ENCODE results near the gene ANKLE2.

Gene ANKLE2

DNA sequence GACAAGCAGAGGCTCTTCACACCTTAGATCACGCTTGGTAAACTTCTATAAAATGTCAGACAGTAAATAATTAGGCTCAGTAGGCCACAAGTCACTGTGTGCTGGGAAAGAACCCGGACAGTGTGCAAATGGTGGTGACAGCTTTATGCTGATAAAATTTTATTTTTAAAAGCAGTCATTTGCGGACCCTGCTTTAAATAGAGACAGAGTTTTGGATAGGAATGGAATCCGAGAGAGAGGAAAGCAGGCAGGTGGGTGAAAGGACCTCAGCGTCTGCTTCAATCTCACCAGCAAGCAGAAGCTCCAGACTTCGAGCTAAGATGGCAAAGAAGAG is 21.4 kb downstream of the ANKLE2 start:
- Mint-ChIP-seq H3K36me3 (peaks cover 100% of the 10 kb centered on the region), H3K4me3 (no peak overlapping the region), H3K9me3 (no peaks in the 10 kb centered on the region), H3K27ac (peak overlapping the region; percentile 48), H3K4me1 (peaks cover 23% of the 10 kb centered on the region)
- ATAC-seq (no peak), DNase-seq (ENCODE audit: low spot score in 2 of 2) (no peak)

DNA sequence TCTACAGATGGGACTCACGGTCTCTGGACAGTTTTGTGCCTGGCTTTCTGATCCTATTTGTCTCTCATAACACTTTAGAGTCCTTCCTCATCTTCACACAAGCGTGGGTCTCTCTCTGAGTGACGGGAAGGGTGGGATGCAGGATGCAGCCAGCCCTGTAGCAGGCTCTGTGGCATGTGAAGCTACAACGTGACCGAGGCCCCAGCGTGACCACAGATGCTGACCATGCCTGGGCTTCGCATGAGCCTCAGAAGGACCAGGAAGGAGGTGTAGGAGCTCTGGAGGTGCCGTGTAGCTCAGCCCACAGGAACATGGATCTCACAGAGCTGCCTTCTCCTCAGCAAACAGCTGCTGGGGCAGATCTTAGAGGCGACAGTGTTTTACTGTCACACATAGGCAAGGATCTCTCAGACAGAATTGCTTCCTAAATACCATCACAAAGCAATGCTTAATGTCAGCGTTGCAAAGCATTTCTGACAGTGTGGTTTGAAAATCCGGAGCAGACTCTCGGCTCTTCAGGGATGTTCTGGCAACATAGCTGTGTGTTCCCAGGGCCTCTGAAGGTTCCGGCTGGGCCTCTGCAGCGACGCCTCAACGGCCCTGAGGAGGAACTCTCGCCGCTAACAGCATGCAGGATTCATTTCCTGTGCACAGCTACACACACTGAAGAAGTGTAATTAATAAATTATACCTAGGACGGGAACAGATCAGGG is 21.9 kb downstream of the ANKLE2 start:
- peak overlapping the region; percentile 48 for H3K27ac Mint-ChIP-seq
- peaks cover 100% of the 10 kb centered on the region for H3K36me3 Mint-ChIP-seq
- peaks cover 18% of the 10 kb centered on the region for H3K4me1 Mint-ChIP-seq
- no peaks in the 10 kb centered on the region for H3K9me3 Mint-ChIP-seq
- no peak for DNase-seq (ENCODE audit: low spot score in 2 of 2)
- no peak for ATAC-seq
- H3K4me3 Mint-ChIP-seq, result no peak overlapping the region

DNA sequence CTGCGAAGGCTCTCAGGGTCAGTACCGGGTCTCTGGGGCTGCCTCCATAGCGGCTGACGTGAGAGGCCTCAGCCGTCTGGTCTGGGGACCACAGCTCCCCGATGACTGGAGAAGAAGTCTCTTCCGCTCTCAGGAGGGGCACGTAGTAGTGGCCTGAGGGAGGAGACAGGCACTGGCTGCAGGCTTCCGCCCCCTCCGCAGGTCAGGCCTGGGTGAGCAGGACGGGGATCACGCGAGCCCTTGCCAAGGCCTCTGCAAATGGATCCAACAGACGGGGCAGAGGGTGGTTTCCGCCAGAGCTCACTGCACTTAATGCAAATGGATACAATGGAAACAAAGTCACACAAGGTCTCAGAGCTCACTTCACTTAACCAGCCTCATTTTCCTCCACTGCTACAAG is 24.7 kb downstream of the ANKLE2 start:
- Mint-ChIP-seq H3K36me3 (peaks cover 100% of the 10 kb centered on the region), H3K9me3 (no peaks in the 10 kb centered on the region), H3K4me3 (no peak overlapping the region), H3K27ac (no peak overlapping the region), H3K4me1 (peaks cover under 1% of the 10 kb centered on the region)
- DNase-seq (ENCODE audit: low spot score in 2 of 2) (no peak), ATAC-seq (no peak)

DNA sequence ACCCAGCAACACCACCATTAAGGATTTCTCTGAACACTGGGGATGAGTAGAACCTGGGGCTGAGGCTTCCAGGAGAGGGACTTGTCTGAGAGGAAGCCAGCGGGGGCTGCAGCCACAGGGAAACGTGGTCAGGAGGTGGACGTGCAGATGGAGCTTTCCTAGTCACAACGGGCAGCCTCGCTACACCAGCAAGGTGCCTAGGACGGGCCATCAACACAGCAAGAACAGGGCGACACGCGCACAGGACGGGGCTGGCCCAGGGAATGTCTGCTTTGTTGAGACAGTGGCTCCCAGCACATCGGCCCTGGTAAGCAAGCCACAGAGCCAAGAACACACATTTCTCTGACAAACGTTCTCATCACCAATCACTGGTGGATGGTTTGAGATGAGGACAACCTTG is 25.3 kb downstream of the ANKLE2 start:
- no peak overlapping the region for H3K27ac Mint-ChIP-seq
- no peak for ATAC-seq

DNA sequence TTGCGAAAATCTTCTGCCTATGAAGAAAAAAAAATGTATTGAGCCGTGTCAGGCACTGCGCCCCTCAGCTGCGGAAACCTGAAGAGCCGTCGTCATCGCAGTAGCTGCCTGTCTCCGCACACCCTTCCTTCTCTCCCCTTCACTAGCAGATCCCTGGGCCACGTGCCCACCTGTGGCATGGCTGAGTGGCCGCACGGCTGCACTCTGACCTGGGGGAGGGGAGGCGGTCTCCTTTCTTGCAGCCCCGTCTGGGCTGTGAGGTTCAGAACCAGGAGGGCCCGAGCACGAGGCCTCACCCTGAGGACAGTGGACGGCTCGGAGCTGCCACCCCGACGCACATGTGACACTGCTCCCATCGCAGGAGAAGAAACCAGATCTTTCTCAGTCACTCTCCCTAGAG is 26.1 kb downstream of the ANKLE2 start:
- no peak overlapping the region for H3K4me3 Mint-ChIP-seq
- DNase-seq (ENCODE audit: low spot score in 2 of 2) (no peak), ATAC-seq (no peak)
- no peak overlapping the region for H3K27ac Mint-ChIP-seq
- peaks cover 5% of the 10 kb centered on the region for H3K4me1 Mint-ChIP-seq
- peaks cover 100% of the 10 kb centered on the region for H3K36me3 Mint-ChIP-seq
- no peaks in the 10 kb centered on the region for H3K9me3 Mint-ChIP-seq

More for the DNA sequence above, 25.3 kb downstream of the ANKLE2 start:
- peaks cover 100% of the 10 kb centered on the region for H3K36me3 Mint-ChIP-seq
- no peak overlapping the region for H3K4me3 Mint-ChIP-seq
- H3K9me3 Mint-ChIP-seq, result no peaks in the 10 kb centered on the region
- H3K4me1 Mint-ChIP-seq, result peaks cover 5% of the 10 kb centered on the region
- DNase-seq (ENCODE audit: low spot score in 2 of 2), result no peak

DNA sequence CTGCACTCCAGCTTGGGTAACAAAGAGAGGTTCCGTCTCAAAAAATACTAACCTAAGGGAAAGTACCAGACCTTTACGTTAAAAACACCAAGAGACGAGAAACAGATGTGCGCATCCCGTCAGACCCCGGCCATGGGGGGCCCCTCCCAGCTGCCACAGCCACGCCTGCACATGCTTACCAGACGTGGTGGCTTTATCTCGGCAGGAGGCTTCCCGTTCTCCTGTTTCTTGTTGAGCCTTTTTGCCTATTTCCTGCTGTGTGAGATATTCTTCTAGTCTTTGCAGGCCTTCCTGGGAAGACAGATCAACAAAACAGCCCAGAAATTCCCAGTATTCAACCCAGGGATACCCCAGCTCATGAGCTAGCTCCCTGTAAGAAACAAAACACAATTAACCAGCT is 27.4 kb downstream of the ANKLE2 start:
- Mint-ChIP-seq H3K36me3 (peaks cover 100% of the 10 kb centered on the region), H3K4me3 (no peak overlapping the region), H3K9me3 (no peaks in the 10 kb centered on the region), H3K27ac (peak overlapping the region; percentile 67), H3K4me1 (peaks cover 14% of the 10 kb centered on the region)
- ATAC-seq (no peak), DNase-seq (ENCODE audit: low spot score in 2 of 2) (no peak)

DNA sequence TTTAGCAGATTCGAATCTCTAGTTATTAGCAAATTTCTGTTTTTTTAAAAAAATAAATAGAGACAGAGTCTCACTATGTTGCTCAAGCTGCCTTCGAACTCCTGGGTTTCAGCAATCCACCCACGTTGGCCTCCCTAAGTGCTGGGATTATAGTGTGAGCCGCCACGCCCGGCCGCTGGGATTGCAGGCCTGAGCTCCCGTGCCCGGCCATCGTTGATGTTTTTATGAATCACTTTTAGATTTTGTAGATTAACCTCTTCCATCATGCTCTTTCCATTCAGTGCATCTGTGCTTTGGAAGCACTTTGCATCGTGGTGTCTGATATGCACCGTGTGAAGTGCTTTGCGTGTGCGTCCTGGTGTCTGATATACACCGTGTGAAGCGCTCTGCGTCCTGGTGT is 30.1 kb downstream of the ANKLE2 start:
- DNase-seq (ENCODE audit: low spot score in 2 of 2) (no peak), ATAC-seq (no peak)
- Mint-ChIP-seq H3K4me1 (peaks cover 14% of the 10 kb centered on the region), H3K4me3 (no peak overlapping the region), H3K27ac (no peak overlapping the region), H3K36me3 (peaks cover 100% of the 10 kb centered on the region), H3K9me3 (no peaks in the 10 kb centered on the region)

DNA sequence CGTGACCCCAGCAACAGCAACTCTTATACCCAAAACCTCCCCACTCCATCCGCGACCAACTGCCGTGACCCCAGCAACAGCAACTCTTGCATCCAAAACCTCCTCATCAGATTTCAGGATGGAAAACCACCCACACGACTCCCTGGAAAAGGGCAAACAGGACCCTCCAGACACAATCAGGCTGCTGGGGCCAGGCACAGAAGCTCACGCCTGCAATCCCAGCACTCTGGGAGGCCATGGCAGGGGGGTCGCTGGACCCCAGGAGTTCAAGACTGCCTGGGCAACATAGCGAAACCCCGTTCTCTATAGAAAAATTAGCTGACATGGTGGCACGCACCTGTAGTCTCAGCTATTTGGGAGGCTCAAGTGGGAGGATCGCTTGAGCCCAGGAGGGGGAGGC is 31.3 kb downstream of the ANKLE2 start:
- H3K4me3 Mint-ChIP-seq, result no peak overlapping the region
- peaks cover 14% of the 10 kb centered on the region for H3K4me1 Mint-ChIP-seq
- H3K9me3 Mint-ChIP-seq, result no peaks in the 10 kb centered on the region
- H3K36me3 Mint-ChIP-seq, result peaks cover 100% of the 10 kb centered on the region
- ATAC-seq, result peak; percentile 19
- DNase-seq (ENCODE audit: low spot score in 2 of 2), result no peak
- H3K27ac Mint-ChIP-seq, result peak overlapping the region; percentile 89

DNA sequence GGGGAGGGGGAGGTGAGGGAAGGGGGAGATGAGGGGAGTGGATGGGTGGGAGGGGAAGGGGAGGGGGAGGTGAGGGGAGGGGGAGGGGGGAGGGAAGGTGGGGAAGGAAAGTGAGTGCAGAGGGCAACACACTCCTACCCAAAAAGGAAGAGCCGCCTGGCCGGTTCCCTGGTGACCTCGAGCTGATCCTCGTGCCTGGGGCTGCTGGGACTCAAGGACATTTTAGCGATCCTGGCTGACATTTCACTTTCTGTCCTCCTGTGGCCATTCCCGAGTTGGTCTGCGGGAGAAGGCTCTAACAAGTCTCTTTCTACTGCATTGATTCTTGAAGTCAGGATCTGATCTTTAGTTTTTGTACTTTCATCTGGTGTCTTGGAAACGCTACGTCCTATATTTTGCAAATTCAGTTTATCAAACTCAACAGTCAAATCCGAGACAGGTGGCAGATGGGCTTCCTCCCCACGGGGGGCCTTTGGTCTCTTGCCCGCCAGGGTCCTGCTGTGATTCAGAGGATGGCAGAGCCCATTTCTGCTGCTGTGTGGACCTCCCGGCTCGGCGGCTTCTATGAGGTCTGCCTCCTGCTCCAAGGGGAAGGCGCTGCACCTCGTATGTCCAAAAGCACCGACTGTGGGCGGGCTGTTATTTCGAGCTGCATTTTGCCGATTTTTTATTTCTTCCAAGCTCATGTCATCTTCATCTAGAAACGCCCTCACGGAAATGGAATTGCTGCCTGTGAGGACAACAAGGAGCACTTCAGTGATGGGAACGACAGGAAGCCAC is 31.9 kb downstream of the ANKLE2 start:
- peaks cover 100% of the 10 kb centered on the region for H3K36me3 Mint-ChIP-seq
- no peak for ATAC-seq

DNA sequence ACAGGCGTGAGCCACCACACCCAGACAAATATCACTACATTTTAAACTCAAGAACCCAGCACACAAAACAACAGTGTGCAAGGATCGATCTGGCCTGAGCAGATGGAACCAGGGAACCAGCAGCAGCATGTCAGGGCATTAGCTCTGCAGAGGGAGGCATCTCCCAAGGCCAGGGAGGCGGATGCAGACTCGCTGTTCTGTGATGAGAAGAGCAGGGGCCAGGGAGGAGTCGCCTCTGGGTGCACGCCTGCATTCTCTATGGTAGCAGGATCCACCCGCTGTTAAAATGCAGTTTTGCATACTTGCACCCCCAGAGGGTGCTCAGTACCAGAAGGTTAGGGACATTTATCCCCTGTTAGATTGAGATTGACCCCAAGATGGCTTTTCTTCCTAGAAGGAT is 33.1 kb downstream of the ANKLE2 start:
- no peaks in the 10 kb centered on the region for H3K9me3 Mint-ChIP-seq
- H3K4me1 Mint-ChIP-seq, result peaks cover 16% of the 10 kb centered on the region
- no peak for DNase-seq (ENCODE audit: low spot score in 2 of 2)
- H3K36me3 Mint-ChIP-seq, result peaks cover 100% of the 10 kb centered on the region
- no peak overlapping the region for H3K4me3 Mint-ChIP-seq
- peak overlapping the region; percentile 52 for H3K27ac Mint-ChIP-seq
- no peak for ATAC-seq

More for the DNA sequence above, 31.9 kb downstream of the ANKLE2 start:
- DNase-seq (ENCODE audit: low spot score in 2 of 2), result no peak
- H3K4me3 Mint-ChIP-seq, result no peak overlapping the region
- H3K9me3 Mint-ChIP-seq, result no peaks in the 10 kb centered on the region
- H3K4me1 Mint-ChIP-seq, result peaks cover 14% of the 10 kb centered on the region
- H3K27ac Mint-ChIP-seq, result peak overlapping the region; percentile 89

DNA sequence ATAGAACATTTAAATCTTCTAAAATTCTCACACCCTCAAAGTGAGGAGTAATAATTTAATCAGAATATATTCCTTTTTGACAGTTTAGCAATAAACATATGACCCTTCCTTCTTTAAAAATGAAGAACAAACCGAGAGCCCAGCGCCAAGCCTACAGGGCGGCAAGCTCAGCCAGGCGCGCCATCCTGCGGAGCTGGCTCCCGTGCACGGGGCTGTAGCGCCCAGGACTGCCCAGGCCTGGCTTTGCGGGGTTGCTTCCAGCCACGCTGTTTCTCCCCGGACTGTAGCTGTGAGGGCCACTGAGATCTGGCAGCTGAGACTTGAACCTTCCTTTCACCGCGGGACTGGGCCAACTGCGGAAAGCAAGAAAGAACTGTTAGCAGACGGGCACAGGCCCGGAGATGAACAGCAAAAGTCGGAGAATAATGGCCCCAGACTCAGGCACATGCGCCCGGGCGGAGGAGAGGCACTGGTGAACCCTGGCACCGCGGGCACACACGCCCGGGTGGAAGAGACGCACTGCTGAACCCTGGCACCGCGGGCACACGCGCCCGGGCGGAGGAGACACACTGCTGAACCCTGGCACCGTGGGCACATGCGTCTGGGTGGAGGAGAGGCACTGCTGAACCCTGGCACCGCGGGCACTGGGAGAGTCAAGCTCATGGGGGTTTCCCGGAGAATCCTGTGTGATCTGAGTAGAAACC is 34.4 kb downstream of the ANKLE2 start:
- Mint-ChIP-seq H3K36me3 (peaks cover 100% of the 10 kb centered on the region), H3K4me3 (no peak overlapping the region), H3K27ac (peak overlapping the region; percentile 50), H3K9me3 (no peaks in the 10 kb centered on the region), H3K4me1 (peaks cover 19% of the 10 kb centered on the region)
- ATAC-seq, result peak; percentile 22
- no peak for DNase-seq (ENCODE audit: low spot score in 2 of 2)

DNA sequence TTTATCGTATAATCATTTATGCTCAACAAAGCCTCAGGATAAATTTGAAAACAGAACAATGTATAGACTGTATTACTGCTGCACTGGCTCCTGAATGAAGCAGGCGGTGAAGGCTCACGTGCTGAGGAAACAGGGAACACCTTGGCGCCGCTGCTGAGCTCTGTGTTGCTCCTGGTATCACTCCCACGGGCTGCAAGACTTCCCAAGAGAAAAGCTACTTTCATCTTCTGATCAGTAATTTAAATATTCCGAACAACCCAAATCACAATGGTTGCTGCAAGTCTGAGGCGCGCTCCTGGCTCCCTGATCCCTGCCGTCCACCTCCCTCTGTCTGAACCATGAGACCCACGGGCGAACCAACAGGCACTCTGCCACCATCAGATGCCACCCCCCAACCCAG is 35.2 kb downstream of the ANKLE2 start:
- no peak for ATAC-seq
- peaks cover 14% of the 10 kb centered on the region for H3K4me1 Mint-ChIP-seq
- H3K36me3 Mint-ChIP-seq, result peaks cover 100% of the 10 kb centered on the region
- no peak overlapping the region for H3K4me3 Mint-ChIP-seq
- peak overlapping the region; percentile 50 for H3K27ac Mint-ChIP-seq
- no peak for DNase-seq (ENCODE audit: low spot score in 2 of 2)
- no peaks in the 10 kb centered on the region for H3K9me3 Mint-ChIP-seq

DNA sequence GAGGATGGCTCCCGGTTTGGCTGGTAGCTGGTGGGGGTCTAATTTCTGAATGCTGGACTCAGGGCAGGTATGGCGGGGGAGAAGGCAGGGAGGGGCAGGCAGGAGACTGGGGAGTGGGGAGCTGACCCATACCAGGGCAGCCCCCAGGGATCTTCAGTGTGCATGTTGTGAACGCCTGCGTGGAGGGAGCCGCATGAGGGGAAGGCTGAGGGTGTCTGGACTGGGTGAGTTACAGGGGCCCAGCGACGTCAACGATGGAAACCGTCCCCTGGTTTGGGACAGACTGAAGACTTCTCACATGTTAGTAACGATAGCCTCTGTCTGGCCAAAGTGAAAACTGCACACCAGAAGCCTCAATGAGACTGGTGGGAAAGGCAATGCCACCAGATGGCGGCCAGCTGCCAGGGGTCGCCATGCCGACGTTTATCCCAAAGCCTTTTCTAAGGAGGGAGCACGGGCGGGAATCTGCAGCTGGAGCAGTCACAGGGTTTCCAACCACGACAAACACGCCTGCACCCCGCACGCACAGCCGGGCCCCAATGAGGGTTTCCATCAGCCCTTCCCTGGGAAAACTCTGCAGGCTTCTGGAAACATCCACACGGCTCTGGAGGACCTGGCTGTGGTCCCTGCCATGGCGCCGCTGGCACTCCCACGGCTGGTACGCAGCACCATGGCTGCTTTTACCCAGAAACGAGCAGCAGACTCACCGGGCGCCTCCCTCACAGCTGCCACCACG is 37.0 kb downstream of the ANKLE2 start:
- peaks cover 100% of the 10 kb centered on the region for H3K36me3 Mint-ChIP-seq
- no peaks in the 10 kb centered on the region for H3K9me3 Mint-ChIP-seq
- no peak overlapping the region for H3K4me3 Mint-ChIP-seq
- peak overlapping the region; percentile 23 for H3K27ac Mint-ChIP-seq
- no peak for DNase-seq (ENCODE audit: low spot score in 2 of 2)
- H3K4me1 Mint-ChIP-seq, result peaks cover 7% of the 10 kb centered on the region
- no peak for ATAC-seq

DNA sequence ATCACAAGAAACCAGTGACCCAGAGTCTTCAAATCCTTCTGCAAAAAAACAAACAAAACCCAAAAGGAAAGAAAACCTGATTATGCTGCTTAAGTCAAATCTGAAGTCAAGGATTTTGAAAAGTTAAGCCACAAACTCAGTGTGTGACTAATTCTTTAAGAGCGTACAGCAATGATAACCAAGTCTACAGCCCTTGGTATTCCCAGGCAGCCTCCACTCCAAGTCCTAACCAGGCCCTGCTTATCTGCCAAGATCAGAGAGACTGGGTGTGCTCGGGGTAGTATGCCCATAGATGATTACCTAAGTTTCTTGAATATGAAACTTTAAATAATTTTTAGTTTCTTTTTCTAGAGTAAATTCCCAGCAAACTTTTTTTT is 37.9 kb downstream of the ANKLE2 start:
- Mint-ChIP-seq H3K27ac (no peak overlapping the region), H3K4me1 (peaks cover 11% of the 10 kb centered on the region), H3K36me3 (peaks cover 100% of the 10 kb centered on the region), H3K9me3 (no peaks in the 10 kb centered on the region), H3K4me3 (no peak overlapping the region)
- no peak for ATAC-seq
- DNase-seq (ENCODE audit: low spot score in 2 of 2), result no peak

DNA sequence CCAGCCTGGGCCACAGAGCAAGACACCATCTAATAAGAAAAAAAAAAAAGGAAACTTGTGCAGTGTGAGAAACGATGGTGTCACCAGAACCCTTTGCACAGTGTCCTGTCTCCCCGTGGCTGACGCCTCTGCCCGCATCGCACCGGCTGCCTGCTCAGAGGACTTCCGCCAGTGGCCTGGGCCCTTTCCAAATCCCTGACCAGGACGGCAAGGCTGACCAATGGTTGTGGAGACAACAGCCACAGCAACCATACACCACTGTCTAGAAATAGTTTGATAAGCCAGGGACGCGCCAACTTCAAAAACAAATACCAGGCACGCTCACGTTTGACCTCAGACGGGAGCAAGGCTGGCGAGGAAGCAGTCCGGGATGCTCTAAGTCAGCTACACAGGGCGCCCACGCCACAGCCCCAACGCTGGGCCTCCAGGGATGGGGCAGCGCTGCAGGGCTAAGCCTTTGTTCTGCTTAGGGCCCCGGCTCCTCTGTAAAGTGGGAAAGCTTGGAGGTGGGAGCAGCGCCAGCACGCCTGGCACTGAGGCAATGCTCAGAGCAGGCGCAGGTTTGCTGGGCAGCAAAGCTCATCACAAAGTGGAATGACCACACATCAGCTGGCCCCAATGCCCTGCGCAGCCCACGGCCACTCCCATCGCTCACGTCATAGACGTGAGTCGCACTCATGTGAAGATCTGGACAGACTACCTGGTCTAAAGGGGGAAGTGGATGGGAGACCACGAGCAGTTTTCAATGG is 38.4 kb downstream of the ANKLE2 start:
- DNase-seq (ENCODE audit: low spot score in 2 of 2), result no peak
- H3K27ac Mint-ChIP-seq, result no peak overlapping the region
- H3K36me3 Mint-ChIP-seq, result peaks cover 100% of the 10 kb centered on the region
- peaks cover 13% of the 10 kb centered on the region for H3K4me1 Mint-ChIP-seq
- H3K9me3 Mint-ChIP-seq, result no peaks in the 10 kb centered on the region
- ATAC-seq, result no peak
- H3K4me3 Mint-ChIP-seq, result no peak overlapping the region

All from stimulated activated effector memory CD8-positive, alpha-beta T cell treated with anti-CD3 and anti-CD28 coated beads, Interleukin-12 subunit alpha, Interleukin-12 subunit beta, amount 100 ng/mL, for 72 hours (primary cell).